ENCODE results near the gene MYT1. TPM values are rescaled to one million over a fixed set of nuclear protein-coding genes. Genes with fewer than 3 reads are reported as not detected.
"Not testable (repeated sequence)": the region's sequence is repeated elsewhere in the genome, so short reads cannot be mapped to it uniquely, and the experiment has no call there.

The MYT1 gene
- total RNA-seq, 1 experiment from 2014 or later = 0.29 TPM

- in situ Hi-C loops (cut with HindIII; ENCODE audit: low pct_unique_long_range_greater_than_20kb, low sequenced_read_pairs) = no loop called here
- no peak for DNase-seq (ENCODE audit: low read depth, low spot score)
Measured at GRCh38 chr20:64177787-64178186, 13.5 kb downstream of the MYT1 start.

- DNase-seq (ENCODE audit: low read depth, low spot score); in situ Hi-C loops (cut with HindIII; ENCODE audit: low pct_unique_long_range_greater_than_20kb, low sequenced_read_pairs): not testable (repeated sequence)
Measured at GRCh38 chr20:64178925-64179324, 14.7 kb downstream of the MYT1 start.

- no peak for DNase-seq (ENCODE audit: low read depth, low spot score)
- in situ Hi-C loops (cut with HindIII; ENCODE audit: low pct_unique_long_range_greater_than_20kb, low sequenced_read_pairs) = no loop called here
Measured at GRCh38 chr20:64179805-64180204, 15.6 kb downstream of the MYT1 start.

GRCh38 chr20:64180673-64181072 is 16.4 kb downstream of the MYT1 start:
- in situ Hi-C loops (cut with HindIII; ENCODE audit: low pct_unique_long_range_greater_than_20kb, low sequenced_read_pairs) = no loop called here

GRCh38 chr20:64181391-64181790 is 17.1 kb downstream of the MYT1 start:
- in situ Hi-C loops (cut with HindIII; ENCODE audit: low pct_unique_long_range_greater_than_20kb, low sequenced_read_pairs) = no loop called here
- no peak for DNase-seq (ENCODE audit: low read depth, low spot score)

More at GRCh38 chr20:64180673-64181072, 16.4 kb downstream of the MYT1 start:
- no peak for DNase-seq (ENCODE audit: low read depth, low spot score)

- in situ Hi-C loops (cut with HindIII; ENCODE audit: low pct_unique_long_range_greater_than_20kb, low sequenced_read_pairs) = no loop called here
- DNase-seq (ENCODE audit: low read depth, low spot score) = no peak
Measured at GRCh38 chr20:64182146-64182865, 18.1 kb downstream of the MYT1 start.

GRCh38 chr20:64183313-64183712 is 19.1 kb downstream of the MYT1 start:
- in situ Hi-C loops (cut with HindIII; ENCODE audit: low pct_unique_long_range_greater_than_20kb, low sequenced_read_pairs) = no loop called here
- DNase-seq (ENCODE audit: low read depth, low spot score) = no peak

- in situ Hi-C loops (cut with HindIII; ENCODE audit: low pct_unique_long_range_greater_than_20kb, low sequenced_read_pairs) = no loop called here
- DNase-seq (ENCODE audit: low read depth, low spot score) = no peak
Measured at GRCh38 chr20:64184795-64185194, 20.5 kb downstream of the MYT1 start.

GRCh38 chr20:64185276-64185900 is 21.1 kb downstream of the MYT1 start:
- no peak for DNase-seq (ENCODE audit: low read depth, low spot score)
- in situ Hi-C loops (cut with HindIII; ENCODE audit: low pct_unique_long_range_greater_than_20kb, low sequenced_read_pairs) = no loop called here

GRCh38 chr20:64186071-64186598 is 21.9 kb downstream of the MYT1 start:
- no peak for DNase-seq (ENCODE audit: low read depth, low spot score)
- in situ Hi-C loops (cut with HindIII; ENCODE audit: low pct_unique_long_range_greater_than_20kb, low sequenced_read_pairs) = no loop called here

- in situ Hi-C loops (cut with HindIII; ENCODE audit: low pct_unique_long_range_greater_than_20kb, low sequenced_read_pairs); DNase-seq (ENCODE audit: low read depth, low spot score): not testable (repeated sequence)
Measured at GRCh38 chr20:64187213-64187612, 23.0 kb downstream of the MYT1 start.

GRCh38 chr20:64188091-64188490 is 23.8 kb downstream of the MYT1 start:
- DNase-seq (ENCODE audit: low read depth, low spot score) = no peak
- in situ Hi-C loops (cut with HindIII; ENCODE audit: low pct_unique_long_range_greater_than_20kb, low sequenced_read_pairs) = no loop called here

GRCh38 chr20:64188682-64189529 is 24.7 kb downstream of the MYT1 start:
- DNase-seq (ENCODE audit: low read depth, low spot score) = peak; percentile 99
- in situ Hi-C loops (cut with HindIII; ENCODE audit: low pct_unique_long_range_greater_than_20kb, low sequenced_read_pairs) = no loop called here

GRCh38 chr20:64189530-64189966 is 25.3 kb downstream of the MYT1 start:
- no peak for DNase-seq (ENCODE audit: low read depth, low spot score)
- in situ Hi-C loops (cut with HindIII; ENCODE audit: low pct_unique_long_range_greater_than_20kb, low sequenced_read_pairs) = no loop called here

GRCh38 chr20:64189986-64190385 is 25.7 kb downstream of the MYT1 start:
- no peak for DNase-seq (ENCODE audit: low read depth, low spot score)
- in situ Hi-C loops (cut with HindIII; ENCODE audit: low pct_unique_long_range_greater_than_20kb, low sequenced_read_pairs) = no loop called here

- DNase-seq (ENCODE audit: low read depth, low spot score) = no peak
- in situ Hi-C loops (cut with HindIII; ENCODE audit: low pct_unique_long_range_greater_than_20kb, low sequenced_read_pairs) = no loop called here
Measured at GRCh38 chr20:64191002-64191401, 26.8 kb downstream of the MYT1 start.

- no peak for DNase-seq (ENCODE audit: low read depth, low spot score)
- in situ Hi-C loops (cut with HindIII; ENCODE audit: low pct_unique_long_range_greater_than_20kb, low sequenced_read_pairs) = no loop called here
Measured at GRCh38 chr20:64192406-64192805, 28.2 kb downstream of the MYT1 start.

GRCh38 chr20:64193058-64193457 is 28.8 kb downstream of the MYT1 start:
- in situ Hi-C loops (cut with HindIII; ENCODE audit: low pct_unique_long_range_greater_than_20kb, low sequenced_read_pairs) = no loop called here

More at GRCh38 chr20:64193058-64193457, 28.8 kb downstream of the MYT1 start:
- DNase-seq (ENCODE audit: low read depth, low spot score) = no peak
